Measurements from ENCODE around the gene TTC7B.

GRCh38 chr14:90569606-90570387, 246.4 kb downstream of the TTC7B start:
- no peak for TF ChIP-seq HNRNPLL (IDR thresholded peaks at IDR 0.05; ENCODE audit: low read depth, low read length, poor library complexity, severe bottlenecking)
- no peak for TF ChIP-seq NR4A1 (CRISPR knock-in tag; IDR thresholded peaks at IDR 0.05)
- no peak for TF ChIP-seq NR4A1 (tag; IDR thresholded peaks at IDR 0.05)
- TF ChIP-seq ZBTB43 (CRISPR knock-in tag; IDR thresholded peaks at IDR 0.05): no peak
- no peak for TF ChIP-seq ZNF766 (CRISPR knock-in tag; conservative IDR thresholded peaks at IDR 0.05)
- TF ChIP-seq MED1 (CRISPR knock-in tag; IDR thresholded peaks at IDR 0.05; ENCODE audit: borderline replicate concordance): no peak
- no peak for TF ChIP-seq ATF4 (CRISPR knock-in tag; IDR thresholded peaks at IDR 0.05)
- no peak for TF ChIP-seq SIRT6 (IDR thresholded peaks at IDR 0.05; ENCODE audit: low read depth, low read length)

Measured in K562 (cell line).